Activated T-cell treated with anti-CD3 and anti-CD28 coated beads for 24 hours (primary cell): ENCODE data around the gene TMEM51.

Source experiments
- DNase-seq: peaks from one replicate; pipeline ENCODE4 v3.0.0-alpha.2; 2020; ENCODE audit warnings: low read depth

Gene TMEM51

GRCh38 chr1:15218287-15219279 is 65.0 kb downstream of the TMEM51 start:
- no peak for DNase-seq

- no peak for DNase-seq
These were observed 65.9 kb downstream of the TMEM51 start for GRCh38 chr1:15219280-15220023.

GRCh38 chr1:15220024-15220392 is 66.5 kb downstream of the TMEM51 start:
- no peak for DNase-seq

- DNase-seq: no peak
These were observed 67.4 kb downstream of the TMEM51 start for GRCh38 chr1:15220825-15221431.

GRCh38 chr1:15222653-15223303 is 69.2 kb downstream of the TMEM51 start:
- DNase-seq: no peak

GRCh38 chr1:15224259-15224869 is 70.8 kb downstream of the TMEM51 start:
- no peak for DNase-seq

- no peak for DNase-seq
These were observed 71.4 kb downstream of the TMEM51 start for GRCh38 chr1:15224974-15225373.

- DNase-seq: no peak
These were observed 71.9 kb downstream of the TMEM51 start for GRCh38 chr1:15225461-15225860.

GRCh38 chr1:15226388-15227255 is 73.1 kb downstream of the TMEM51 start:
- no peak for DNase-seq

- no peak for DNase-seq
These were observed 76.2 kb downstream of the TMEM51 start for GRCh38 chr1:15229707-15230131.

GRCh38 chr1:15231714-15232201 is 78.2 kb downstream of the TMEM51 start:
- DNase-seq: peak; percentile 7

GRCh38 chr1:15233689-15234088 is 80.1 kb downstream of the TMEM51 start:
- DNase-seq: no peak

- DNase-seq: no peak
These were observed 82.8 kb downstream of the TMEM51 start for GRCh38 chr1:15236321-15236721.

GRCh38 chr1:15236746-15237145 is 83.2 kb downstream of the TMEM51 start:
- no peak for DNase-seq

GRCh38 chr1:15238789-15239188 is 85.2 kb downstream of the TMEM51 start:
- no peak for DNase-seq

- DNase-seq: no peak
These were observed 89.2 kb downstream of the TMEM51 start for GRCh38 chr1:15242766-15243165.

- DNase-seq: no peak
These were observed 89.9 kb downstream of the TMEM51 start for GRCh38 chr1:15243275-15244043.

- DNase-seq: no peak
These were observed 91.3 kb downstream of the TMEM51 start for GRCh38 chr1:15244813-15245212.

- no peak for DNase-seq
These were observed 92.2 kb downstream of the TMEM51 start for GRCh38 chr1:15245593-15246360.
